GM18508 (cell line): ENCODE measurements around the gene TTC14.
"Not testable (repeated sequence)": the region's sequence is repeated elsewhere in the genome, so short reads cannot be mapped to it uniquely, and the experiment has no call there.

ENCODE experiments used
- ATAC-seq: cut with Tn5 transposase; IDR thresholded peaks from one replicate; pipeline ENCODE4 v1.9.1; 2021; ENCODE audit warnings: moderate number of reproducible peaks; ENCODE audit not compliant: insufficient read depth, unreplicated experiment

TTC14 gene, protein sequence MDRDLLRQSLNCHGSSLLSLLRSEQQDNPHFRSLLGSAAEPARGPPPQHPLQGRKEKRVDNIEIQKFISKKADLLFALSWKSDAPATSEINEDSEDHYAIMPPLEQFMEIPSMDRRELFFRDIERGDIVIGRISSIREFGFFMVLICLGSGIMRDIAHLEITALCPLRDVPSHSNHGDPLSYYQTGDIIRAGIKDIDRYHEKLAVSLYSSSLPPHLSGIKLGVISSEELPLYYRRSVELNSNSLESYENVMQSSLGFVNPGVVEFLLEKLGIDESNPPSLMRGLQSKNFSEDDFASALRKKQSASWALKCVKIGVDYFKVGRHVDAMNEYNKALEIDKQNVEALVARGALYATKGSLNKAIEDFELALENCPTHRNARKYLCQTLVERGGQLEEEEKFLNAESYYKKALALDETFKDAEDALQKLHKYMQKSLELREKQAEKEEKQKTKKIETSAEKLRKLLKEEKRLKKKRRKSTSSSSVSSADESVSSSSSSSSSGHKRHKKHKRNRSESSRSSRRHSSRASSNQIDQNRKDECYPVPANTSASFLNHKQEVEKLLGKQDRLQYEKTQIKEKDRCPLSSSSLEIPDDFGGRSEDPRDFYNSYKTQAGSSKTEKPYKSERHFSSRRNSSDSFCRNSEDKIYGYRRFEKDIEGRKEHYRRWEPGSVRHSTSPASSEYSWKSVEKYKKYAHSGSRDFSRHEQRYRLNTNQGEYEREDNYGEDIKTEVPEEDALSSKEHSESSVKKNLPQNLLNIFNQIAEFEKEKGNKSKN

GRCh38 chr3:180601688-180602666 lies at the start of gene TTC14:
TSS of gene TTC14 (plus strand) at chr3:180602163. CDS start at chr3:180602262, 99 bp downstream.
- peak; percentile 90 for ATAC-seq

DNA sequence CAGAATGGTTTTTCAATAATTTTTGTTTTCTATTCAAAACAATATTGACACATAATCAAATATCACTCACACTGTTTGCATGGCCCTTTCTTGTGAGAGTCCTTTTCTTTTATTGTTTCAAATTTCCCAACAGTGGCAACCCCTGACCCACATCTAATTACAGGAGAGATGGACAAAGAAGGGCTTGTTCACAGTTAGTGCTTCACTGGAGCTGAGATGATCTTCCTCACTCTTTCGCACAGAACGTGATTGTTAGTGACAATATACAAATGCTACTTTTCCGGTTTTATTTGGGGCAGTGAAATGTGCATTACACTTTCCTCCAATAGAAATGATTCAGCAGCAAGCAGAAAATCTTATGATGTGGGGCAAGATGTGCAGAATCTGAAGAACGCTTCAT lies 38.6 kb upstream of the TTC14 start:
- ATAC-seq: no peak

GRCh38 chr3:180564676-180565075 lies 37.3 kb upstream of the TTC14 start:
- no peak for ATAC-seq

GRCh38 chr3:180570238-180570637 lies 31.7 kb upstream of the TTC14 start:
- ATAC-seq: no peak

DNA sequence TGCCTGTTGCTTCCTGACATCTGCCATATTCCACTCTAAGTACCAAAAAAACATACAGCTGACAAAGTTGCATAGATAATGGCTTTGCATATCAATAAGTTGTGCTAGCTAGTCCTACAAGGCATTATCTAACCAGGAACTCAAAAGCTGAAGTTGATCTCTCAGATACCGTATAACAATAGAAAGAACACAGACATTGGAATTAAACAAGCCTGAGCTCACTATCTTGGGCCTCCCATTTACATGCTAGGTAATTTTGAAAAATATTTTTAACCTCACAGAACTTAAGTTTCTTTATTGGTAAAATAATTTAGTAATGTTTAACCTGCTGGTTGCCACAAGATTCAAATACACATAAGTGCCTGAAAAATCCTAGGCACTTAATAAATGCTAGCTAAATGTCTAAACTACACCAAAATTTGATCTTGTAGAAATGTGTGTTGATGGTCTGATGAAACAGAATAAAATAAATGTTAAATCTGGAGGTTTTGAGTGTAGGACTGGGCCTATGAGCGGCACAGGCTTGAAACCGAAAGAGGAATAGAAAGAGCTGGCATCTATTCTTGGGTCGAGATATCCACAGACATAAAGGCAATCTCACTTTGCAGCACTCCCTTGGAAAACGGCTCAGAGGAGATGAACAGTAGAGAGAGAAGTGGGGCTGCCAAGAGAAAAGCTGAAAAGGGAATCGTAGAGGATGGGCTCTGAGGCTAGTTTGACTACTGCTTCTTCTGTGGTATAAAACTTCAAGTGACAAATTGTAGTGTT lies 29.9 kb upstream of the TTC14 start:
- peak; percentile 91 for ATAC-seq

DNA sequence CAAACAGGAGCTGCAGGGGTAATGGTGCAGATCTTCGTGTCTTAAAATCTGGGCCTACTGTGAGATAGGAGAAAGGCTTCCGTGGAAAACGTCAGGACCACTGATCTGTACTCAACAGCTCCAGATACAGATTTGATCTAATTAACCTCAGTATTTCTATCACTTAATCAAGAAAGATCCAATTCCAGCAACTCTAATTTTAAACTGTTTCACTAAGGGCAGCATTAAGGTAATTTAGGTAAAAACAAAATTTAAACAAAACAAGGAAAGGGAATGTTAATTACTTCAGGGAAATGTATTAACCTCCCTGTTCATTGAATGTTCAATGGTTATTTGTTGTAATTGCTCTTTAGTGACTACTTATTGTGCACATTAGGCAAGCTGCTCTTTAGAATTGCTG lies 26.4 kb upstream of the TTC14 start:
- no peak for ATAC-seq

DNA sequence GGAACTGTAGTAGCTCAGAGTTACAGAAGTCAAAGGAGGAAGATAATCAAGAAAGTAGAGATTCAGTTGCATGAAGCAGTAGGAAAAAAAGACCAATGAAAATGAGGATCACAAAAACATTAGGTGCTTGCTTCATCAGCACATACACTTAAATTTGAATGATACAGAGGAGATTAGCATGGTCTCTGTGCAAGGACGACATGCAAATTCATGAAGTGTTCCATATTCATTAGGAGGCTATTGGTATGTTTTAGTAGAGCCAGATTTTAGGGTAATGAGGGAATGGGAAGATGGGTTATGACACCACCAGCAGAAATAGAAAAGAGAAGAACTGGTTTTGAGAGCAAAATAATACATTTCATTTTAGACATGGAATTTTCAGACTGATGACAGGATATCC lies 21.0 kb upstream of the TTC14 start:
- ATAC-seq: no peak

- ATAC-seq: no peak
Measured at GRCh38 chr3:180590396-180590795, 11.6 kb upstream of the TTC14 start.

DNA sequence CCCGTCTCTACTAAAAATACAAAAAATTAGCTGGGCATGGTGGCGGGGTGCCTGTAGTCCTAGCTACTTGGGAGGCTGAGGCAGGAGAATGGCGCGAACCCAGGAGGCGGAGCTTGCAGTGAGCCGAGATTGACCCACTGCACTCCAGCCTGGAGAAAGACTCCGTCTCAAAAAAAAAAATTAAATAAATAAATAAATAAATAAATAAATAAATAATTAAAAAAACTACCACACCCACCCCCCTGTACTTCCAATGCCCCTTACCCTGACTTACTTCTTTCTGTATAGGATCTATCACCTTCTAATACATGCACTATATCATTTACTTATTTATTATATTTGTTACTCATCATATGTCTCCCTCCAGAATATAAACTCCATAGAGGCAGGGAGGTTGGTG lies 8.3 kb upstream of the TTC14 start:
- not testable (repeated sequence) for ATAC-seq

GRCh38 chr3:180594631-180595558 lies 7.1 kb upstream of the TTC14 start:
- no peak for ATAC-seq

DNA sequence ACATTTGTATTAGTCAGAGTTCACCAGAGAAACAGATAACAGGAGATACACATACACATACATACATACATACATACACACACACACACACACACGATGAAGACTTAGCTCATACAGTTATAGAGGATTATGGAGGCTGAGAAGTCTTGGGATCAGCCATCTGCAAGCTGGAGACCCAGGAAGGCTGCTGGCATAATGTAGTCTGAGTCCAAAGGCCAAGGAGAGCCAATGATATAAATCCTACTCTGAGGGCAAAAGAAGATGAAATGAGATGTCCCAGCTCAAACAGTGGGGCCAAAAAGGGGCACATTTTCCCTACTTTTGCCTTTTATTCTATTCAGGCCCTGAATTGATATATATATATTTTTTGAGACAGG lies 6.4 kb upstream of the TTC14 start:
- ATAC-seq: no peak

DNA sequence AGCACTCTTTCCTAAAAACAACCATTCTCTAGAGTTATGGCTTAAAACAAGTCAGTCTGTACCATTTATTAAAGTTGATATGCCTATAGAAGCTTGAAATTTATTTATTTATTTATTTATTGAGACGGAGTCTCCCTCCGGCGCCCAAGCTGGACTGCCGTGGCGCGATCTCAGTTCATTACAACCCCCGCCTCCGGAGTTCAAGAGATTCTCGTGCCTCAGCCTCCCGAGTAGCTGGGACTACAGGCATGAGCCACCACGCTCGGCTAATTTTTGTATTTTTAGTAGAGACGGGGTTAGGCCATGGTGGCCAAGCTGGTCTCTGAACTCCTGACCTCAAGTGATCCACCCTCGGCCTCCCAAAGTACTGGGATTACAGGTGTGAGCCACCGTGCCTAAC lies 1.5 kb upstream of the TTC14 start:
- ATAC-seq: no peak

DNA sequence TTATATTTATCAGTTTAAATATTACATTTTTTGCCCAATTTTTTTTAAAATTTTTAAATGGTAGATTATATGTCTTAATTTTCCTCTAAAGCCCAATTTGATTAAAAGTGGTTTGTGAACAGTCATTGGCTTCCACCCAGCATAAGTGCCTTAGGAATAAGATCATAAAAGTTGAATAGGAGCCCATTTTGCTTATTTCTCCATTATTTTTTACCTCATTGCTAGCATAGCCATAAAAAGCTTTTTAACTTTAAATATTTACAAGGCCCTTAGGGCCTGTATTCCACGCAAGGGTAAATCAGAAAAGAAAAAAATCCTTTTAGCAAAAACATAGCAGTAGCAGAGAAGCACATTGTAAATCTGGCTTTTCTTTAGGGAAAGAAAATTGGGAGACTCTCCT lies 9.0 kb downstream of the TTC14 start:
- no peak for ATAC-seq

- ATAC-seq: no peak
Measured at GRCh38 chr3:180612364-180612763, 10.4 kb downstream of the TTC14 start.

DNA sequence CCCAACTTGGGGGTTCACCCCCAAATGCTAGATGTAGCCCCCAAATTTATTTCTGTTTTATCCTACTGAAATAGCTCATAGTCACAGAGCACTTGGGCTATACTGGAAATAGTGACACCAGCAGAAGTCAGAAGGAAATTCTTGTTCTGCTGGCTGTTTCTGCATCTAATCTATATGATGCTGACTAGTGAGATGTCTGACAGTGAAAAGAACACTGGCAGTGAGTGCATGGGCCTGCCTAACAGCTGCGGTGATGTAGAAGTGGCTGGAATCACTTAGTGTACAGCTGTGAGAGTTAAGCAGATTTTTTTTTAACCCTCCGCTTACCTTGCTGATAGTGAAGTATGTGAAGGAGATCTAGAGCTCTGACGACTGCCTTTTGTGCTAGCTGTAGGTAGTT lies 14.0 kb downstream of the TTC14 start:
- ATAC-seq: no peak

DNA sequence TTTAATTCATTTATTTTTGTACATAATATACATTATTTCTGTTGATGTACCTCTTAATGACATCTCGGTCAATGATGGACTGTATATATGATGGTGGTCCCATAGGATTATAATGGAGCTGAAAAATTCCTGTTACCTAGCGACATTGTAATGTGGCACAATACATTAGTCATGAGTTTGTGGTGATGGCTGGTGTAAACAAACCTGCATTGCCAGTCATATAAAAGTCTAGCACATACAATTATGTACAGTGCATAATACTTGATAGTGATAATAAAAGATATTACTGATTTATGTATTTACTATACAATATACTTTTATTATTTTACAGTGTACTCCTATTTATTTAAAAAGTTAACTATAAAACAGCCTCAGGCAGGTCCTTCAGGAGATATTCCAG lies 15.1 kb downstream of the TTC14 start:
- ATAC-seq: no peak

DNA sequence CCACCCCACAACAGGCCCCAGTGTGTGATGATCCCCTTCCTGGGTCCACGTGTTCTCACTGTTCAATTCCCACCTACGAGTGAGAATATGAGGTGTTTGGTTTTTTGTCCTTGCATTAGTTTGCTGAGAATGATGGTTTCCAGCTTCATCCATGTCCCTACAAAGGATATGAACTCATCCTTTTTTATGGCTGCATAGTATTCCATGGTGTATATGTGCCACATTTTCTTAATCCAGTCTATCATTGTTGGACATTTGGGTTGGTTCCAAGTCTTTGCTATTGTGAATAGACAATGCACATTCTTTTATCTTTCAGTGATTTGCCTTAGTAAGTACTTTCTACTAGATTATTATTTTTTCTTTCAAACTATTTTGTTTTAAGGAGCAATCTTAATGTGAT lies 16.6 kb downstream of the TTC14 start:
- not testable (repeated sequence) for ATAC-seq

GRCh38 chr3:180619723-180620122 lies 17.8 kb downstream of the TTC14 start:
- no peak for ATAC-seq

GRCh38 chr3:180624714-180625113 lies 22.8 kb downstream of the TTC14 start:
- ATAC-seq: peak; percentile 44
